Chondrocyte (in vitro differentiated cells): ENCODE results near the gene FRA10AC1. TPM values are rescaled to one million over a fixed set of nuclear protein-coding genes. Genes with fewer than 3 reads are reported as not detected.

Source experiments
- DNase-seq: peaks from one replicate; pipeline ENCODE4 v3.0.0; 2021; ENCODE audit warnings: mixed read lengths, low spot score
- H3K27ac Mint-ChIP-seq: one replicate; pipeline ENCODE4 v1.8.0; 2021; ENCODE audit warnings: mild to moderate bottlenecking, moderate library complexity, mixed read lengths; ENCODE audit not compliant: unreplicated experiment
- H3K27me3 Mint-ChIP-seq: 2 replicates; pipeline ENCODE4 v1.8.0; 2021; ENCODE audit warnings: low read depth, mixed read lengths
- H3K36me3 Mint-ChIP-seq: 2 replicates; pipeline ENCODE4 v1.8.0; 2021; ENCODE audit warnings: low read depth, mixed read lengths
- H3K4me1 Mint-ChIP-seq: 2 replicates; pipeline ENCODE4 v1.8.0; 2021; ENCODE audit warnings: low read depth, mild to moderate bottlenecking, mixed read lengths
- H3K4me3 Mint-ChIP-seq: one replicate; pipeline ENCODE4 v1.8.0; 2021; ENCODE audit warnings: mild to moderate bottlenecking, moderate library complexity, mixed read lengths; ENCODE audit not compliant: unreplicated experiment
- H3K9me3 Mint-ChIP-seq: 2 replicates; pipeline ENCODE4 v1.8.0; 2021; ENCODE audit warnings: low read depth, mixed read lengths
- total RNA-seq: library from RNA; stranded (reverse); gene quantifications from 3 replicates; pipeline ENCODE4 v1.2.1, GENCODE V29; 2021
- TF ChIP-seq, protein P1 (sequence below): fragments of 200-600 bp; sonication (generic); IDR thresholded peaks from 2 replicates; pipeline ENCODE4 v1.5.0; 2021; ENCODE audit warnings: antibody characterized with exemption, mild to moderate bottlenecking, moderate library complexity

The FRA10AC1 gene
- total RNA-seq, 1 donor from 2014 or later = 13.2 TPM

GRCh38 chr10:93687737-93688136, 14.7 kb downstream of the FRA10AC1 start:
- TF ChIP-seq, protein P1, sequence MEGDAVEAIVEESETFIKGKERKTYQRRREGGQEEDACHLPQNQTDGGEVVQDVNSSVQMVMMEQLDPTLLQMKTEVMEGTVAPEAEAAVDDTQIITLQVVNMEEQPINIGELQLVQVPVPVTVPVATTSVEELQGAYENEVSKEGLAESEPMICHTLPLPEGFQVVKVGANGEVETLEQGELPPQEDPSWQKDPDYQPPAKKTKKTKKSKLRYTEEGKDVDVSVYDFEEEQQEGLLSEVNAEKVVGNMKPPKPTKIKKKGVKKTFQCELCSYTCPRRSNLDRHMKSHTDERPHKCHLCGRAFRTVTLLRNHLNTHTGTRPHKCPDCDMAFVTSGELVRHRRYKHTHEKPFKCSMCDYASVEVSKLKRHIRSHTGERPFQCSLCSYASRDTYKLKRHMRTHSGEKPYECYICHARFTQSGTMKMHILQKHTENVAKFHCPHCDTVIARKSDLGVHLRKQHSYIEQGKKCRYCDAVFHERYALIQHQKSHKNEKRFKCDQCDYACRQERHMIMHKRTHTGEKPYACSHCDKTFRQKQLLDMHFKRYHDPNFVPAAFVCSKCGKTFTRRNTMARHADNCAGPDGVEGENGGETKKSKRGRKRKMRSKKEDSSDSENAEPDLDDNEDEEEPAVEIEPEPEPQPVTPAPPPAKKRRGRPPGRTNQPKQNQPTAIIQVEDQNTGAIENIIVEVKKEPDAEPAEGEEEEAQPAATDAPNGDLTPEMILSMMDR = no peak
- Mint-ChIP-seq H3K27ac (no peak overlapping the region), H3K27me3 (no peaks in the 10 kb centered on the region), H3K4me3 (no peak overlapping the region), H3K9me3 (no peaks in the 10 kb centered on the region), H3K4me1 (no peaks in the 10 kb centered on the region), H3K36me3 (peaks cover 1% of the 10 kb centered on the region)
- DNase-seq = no peak

GRCh38 chr10:93680412-93681047, 21.9 kb downstream of the FRA10AC1 start:
- no peak for DNase-seq
- Mint-ChIP-seq H3K9me3 (no peaks in the 10 kb centered on the region), H3K27ac (no peak overlapping the region), H3K4me1 (no peaks in the 10 kb centered on the region), H3K27me3 (no peaks in the 10 kb centered on the region), H3K4me3 (no peak overlapping the region), H3K36me3 (peaks cover 5% of the 10 kb centered on the region)
- TF ChIP-seq, protein P1 = peak; percentile 90

- no peaks in the 10 kb centered on the region for H3K9me3 Mint-ChIP-seq
- peaks cover 9% of the 10 kb centered on the region for H3K36me3 Mint-ChIP-seq
- H3K27ac Mint-ChIP-seq = no peak overlapping the region
- no peak for DNase-seq
- H3K4me3 Mint-ChIP-seq = no peak overlapping the region
- H3K4me1 Mint-ChIP-seq = no peaks in the 10 kb centered on the region
- no peaks in the 10 kb centered on the region for H3K27me3 Mint-ChIP-seq
- TF ChIP-seq, protein P1 = no peak
Observed at GRCh38 chr10:93678805-93679587, 23.4 kb downstream of the FRA10AC1 start.

DNA sequence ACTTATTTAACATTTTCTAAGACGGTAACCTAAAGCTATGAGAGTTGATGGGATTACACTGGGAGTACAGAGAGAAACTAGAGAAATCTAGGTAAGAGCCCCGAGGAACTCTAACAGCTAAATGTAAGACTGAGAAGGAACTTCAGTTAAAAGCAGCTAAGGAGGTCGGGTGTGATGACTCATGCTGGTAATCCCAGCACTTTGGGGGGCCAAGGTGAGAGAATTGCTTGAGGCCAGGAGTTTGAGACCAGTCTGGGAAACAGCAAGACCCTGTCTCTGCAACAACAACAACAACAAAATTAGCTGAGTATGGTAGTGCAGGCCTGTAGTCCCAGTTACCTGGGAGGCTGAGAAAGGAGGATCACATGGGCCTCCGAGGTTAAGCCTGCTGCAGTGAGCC, 24.0 kb downstream of the FRA10AC1 start:
- Mint-ChIP-seq H3K4me1 (no peaks in the 10 kb centered on the region), H3K9me3 (no peaks in the 10 kb centered on the region), H3K4me3 (no peak overlapping the region), H3K36me3 (peaks cover 11% of the 10 kb centered on the region), H3K27me3 (no peaks in the 10 kb centered on the region), H3K27ac (no peak overlapping the region)
- TF ChIP-seq, protein P1 = no peak
- DNase-seq = no peak

- TF ChIP-seq, protein P1 = no peak
- Mint-ChIP-seq H3K4me3 (no peak overlapping the region), H3K9me3 (no peaks in the 10 kb centered on the region), H3K27me3 (no peaks in the 10 kb centered on the region), H3K36me3 (peaks cover 17% of the 10 kb centered on the region), H3K27ac (no peak overlapping the region), H3K4me1 (no peaks in the 10 kb centered on the region)
- no peak for DNase-seq
Observed at GRCh38 chr10:93673791-93674190, 28.6 kb downstream of the FRA10AC1 start.
